ENCODE measurements around the gene TMCC3. TPM values are rescaled to one million over a fixed set of nuclear protein-coding genes. Genes with fewer than 3 reads are reported as not detected.

Gene TMCC3
- total RNA-seq, 1 experiment from 2014 or later, result 0.49 TPM

- Histone ChIP-seq H3K36me3 (ENCODE audit: insufficient read depth, low read length, poor library complexity, severe bottlenecking) (no peaks in the 10 kb centered on the region), H3K4me1 (ENCODE audit: insufficient read depth, low read length, poor library complexity, severe bottlenecking) (no peaks in the 10 kb centered on the region), H3K9me3 (ENCODE audit: low read depth, low read length, poor library complexity, severe bottlenecking) (no peaks in the 10 kb centered on the region), H3K27me3 (replicated peaks; ENCODE audit: insufficient read depth, low read depth, low read length, poor library complexity) (no peaks in the 10 kb centered on the region), H3K27ac (ENCODE audit: low read depth, low read length, poor library complexity, severe bottlenecking) (no peak overlapping the region), H3K4me3 (ENCODE audit: low read depth, low read length, poor library complexity, severe bottlenecking) (no peak overlapping the region)
- ChIA-PET CTCF (interaction anchor here (0.8 to 1.2 kb wide), 2 partner anchors 395 to 401 kb away, joined by 3 to 4 read pairs; no protein-coding TSS in a partner anchor), POLR2A (ENCODE audit: low non-redundant PET) (no interaction called here)
- TF ChIP-seq EZH2 (IDR thresholded peaks at IDR 0.05; ENCODE audit: borderline replicate concordance, low read depth, low read length, poor library complexity, severe bottlenecking), result no peak
- no peak for TF ChIP-seq CTCF (conservative IDR thresholded peaks at IDR 0.05; ENCODE audit: low read depth, low read length)
- intact Hi-C loops (cut with micrococcal nuclease; ENCODE audit: unreplicated experiment), result no loop called here
- no TSS peak for BruUV-seq (replicated peaks)
- DNase-seq (ENCODE audit: low spot score), result peak; percentile 3
Measured at GRCh38 chr12:94535510-94535921, 114.8 kb downstream of the TMCC3 start.

DNA sequence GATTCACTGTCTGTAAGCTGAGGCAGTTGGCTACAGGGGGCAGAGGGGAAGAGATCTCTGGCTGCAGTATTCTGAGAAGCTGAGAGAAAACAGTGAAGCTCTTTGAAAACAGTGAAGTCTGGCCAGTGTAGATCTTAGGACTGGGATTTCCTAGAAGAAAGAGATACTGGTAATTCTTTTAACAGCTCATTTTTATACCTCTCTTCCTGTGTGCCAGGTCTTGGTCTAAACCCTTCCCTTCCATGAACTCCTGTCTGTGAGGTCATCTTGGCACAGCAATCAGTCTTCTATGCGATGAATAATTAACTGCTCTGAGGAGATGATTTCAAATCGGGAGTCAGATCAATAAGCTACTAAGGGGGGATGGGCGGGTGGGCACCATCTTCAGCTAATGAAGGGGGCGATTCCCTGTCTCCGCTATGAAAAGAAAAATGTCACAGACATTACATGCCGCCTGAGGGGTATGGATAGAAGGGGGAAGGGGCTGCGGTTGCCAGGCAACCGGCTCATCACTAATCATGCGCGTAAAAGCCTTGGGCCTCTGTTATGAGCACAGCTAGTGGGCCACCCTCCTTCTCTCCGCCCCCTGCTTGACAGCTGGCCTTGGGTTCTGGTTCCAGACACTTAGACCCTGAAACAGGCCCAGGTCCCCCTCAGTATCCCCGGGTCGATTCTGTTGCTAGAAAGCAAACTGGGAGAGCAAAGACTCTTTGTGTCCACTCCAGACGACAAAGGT is 115.4 kb downstream of the TMCC3 start:
- Histone ChIP-seq H3K27me3 (replicated peaks; ENCODE audit: insufficient read depth, low read depth, low read length, poor library complexity) (no peaks in the 10 kb centered on the region), H3K27ac (ENCODE audit: low read depth, low read length, poor library complexity, severe bottlenecking) (no peak overlapping the region), H3K36me3 (ENCODE audit: insufficient read depth, low read length, poor library complexity, severe bottlenecking) (no peaks in the 10 kb centered on the region), H3K4me3 (ENCODE audit: low read depth, low read length, poor library complexity, severe bottlenecking) (no peak overlapping the region), H3K4me1 (ENCODE audit: insufficient read depth, low read length, poor library complexity, severe bottlenecking) (no peaks in the 10 kb centered on the region), H3K9me3 (ENCODE audit: low read depth, low read length, poor library complexity, severe bottlenecking) (no peaks in the 10 kb centered on the region)
- intact Hi-C loops (cut with micrococcal nuclease; ENCODE audit: unreplicated experiment), result no loop called here
- POLR2A ChIA-PET (ENCODE audit: low non-redundant PET), result no interaction called here
- TF ChIP-seq CTCF (conservative IDR thresholded peaks at IDR 0.05; ENCODE audit: low read depth, low read length), result no peak
- TF ChIP-seq EZH2 (IDR thresholded peaks at IDR 0.05; ENCODE audit: borderline replicate concordance, low read depth, low read length, poor library complexity, severe bottlenecking), result no peak
- DNase-seq (ENCODE audit: low spot score), result no peak
- CTCF ChIA-PET, result interaction anchor here (0.8 to 1.2 kb wide), 2 partner anchors 394 to 400 kb away, joined by 3 to 4 read pairs; no protein-coding TSS in a partner anchor
- no TSS peak for BruUV-seq (replicated peaks)

GRCh38 chr12:94534278-94534677 is 116.1 kb downstream of the TMCC3 start:
- POLR2A ChIA-PET (ENCODE audit: low non-redundant PET), result no interaction called here
- no peak overlapping the region for H3K27ac ChIP-seq (ENCODE audit: low read depth, low read length, poor library complexity, severe bottlenecking)
- H3K9me3 ChIP-seq (ENCODE audit: low read depth, low read length, poor library complexity, severe bottlenecking), result no peaks in the 10 kb centered on the region
- TF ChIP-seq CTCF (conservative IDR thresholded peaks at IDR 0.05; ENCODE audit: low read depth, low read length) (no peak), EZH2 (IDR thresholded peaks at IDR 0.05; ENCODE audit: borderline replicate concordance, low read depth, low read length, poor library complexity, severe bottlenecking) (no peak)
- H3K4me1 ChIP-seq (ENCODE audit: insufficient read depth, low read length, poor library complexity, severe bottlenecking), result no peaks in the 10 kb centered on the region
- no TSS peak for BruUV-seq (replicated peaks)
- no peaks in the 10 kb centered on the region for H3K36me3 ChIP-seq (ENCODE audit: insufficient read depth, low read length, poor library complexity, severe bottlenecking)
- intact Hi-C loops (cut with micrococcal nuclease; ENCODE audit: unreplicated experiment), result no loop called here
- DNase-seq (ENCODE audit: low spot score), result no peak
- no peaks in the 10 kb centered on the region for H3K27me3 ChIP-seq (replicated peaks; ENCODE audit: insufficient read depth, low read depth, low read length, poor library complexity)
- H3K4me3 ChIP-seq (ENCODE audit: low read depth, low read length, poor library complexity, severe bottlenecking), result no peak overlapping the region
- CTCF ChIA-PET, result interaction anchor here (0.6 to 1.2 kb wide), 2 partner anchors 205 to 400 kb away, joined by 4 read pairs; no protein-coding TSS in a partner anchor
